ENCODE measurements around the gene TMEM143.
A peak's percentile ranks its signal among the peaks of the same experiment; 100 is the strongest.
"Not testable (repeated sequence)": the region's sequence is repeated elsewhere in the genome, so short reads cannot be mapped to it uniquely, and the experiment has no call there.

The TMEM143 gene

DNA sequence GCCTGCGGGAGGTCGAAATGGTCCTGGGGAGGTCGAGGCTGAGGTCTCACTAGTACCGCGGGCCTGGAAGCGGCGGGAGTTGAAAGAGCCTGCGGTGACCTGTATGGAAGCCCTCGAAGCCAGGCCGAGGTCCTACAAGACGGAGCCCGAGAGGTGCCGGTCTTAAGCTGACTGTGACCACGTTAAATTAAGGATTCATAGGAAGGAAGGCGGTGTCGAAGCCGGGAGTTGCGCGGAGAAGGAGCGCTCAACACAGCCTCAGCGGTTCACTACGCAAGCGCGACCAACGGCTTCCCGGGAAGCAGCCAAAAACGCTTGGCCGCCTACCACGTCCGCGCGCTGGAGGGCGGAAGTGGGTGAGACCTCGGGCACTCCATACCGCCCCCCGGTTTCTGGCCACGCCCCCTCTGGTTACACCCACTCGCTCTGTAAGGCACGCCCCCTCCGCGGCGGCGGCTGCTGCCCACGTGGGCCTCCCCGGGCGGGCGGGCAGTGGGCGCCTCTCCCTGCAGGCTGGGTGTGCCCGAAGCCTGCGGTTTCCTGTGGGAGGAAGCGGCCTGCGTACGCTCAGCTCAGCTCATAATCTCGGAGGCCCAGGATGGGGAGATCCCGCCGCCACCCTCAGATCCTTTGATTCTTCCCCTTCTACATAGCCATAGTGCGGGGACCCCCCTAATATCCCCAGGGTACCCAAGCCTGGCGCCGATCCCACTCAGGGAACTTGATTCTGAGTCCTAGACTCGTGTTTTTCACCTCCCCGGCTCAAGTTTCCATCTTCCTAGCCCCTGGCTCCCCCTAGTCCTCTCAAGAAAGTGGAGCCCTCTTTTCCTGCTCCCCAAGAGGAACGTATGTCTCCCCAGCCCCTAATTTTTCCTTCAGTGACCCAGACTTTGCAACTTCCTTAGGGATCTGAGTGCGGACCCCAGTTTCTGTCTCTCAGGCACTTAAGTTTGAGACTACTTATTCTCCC, 41.8 kb downstream of the TMEM143 start:
- DNase-seq, result peak; percentile 97

DNA sequence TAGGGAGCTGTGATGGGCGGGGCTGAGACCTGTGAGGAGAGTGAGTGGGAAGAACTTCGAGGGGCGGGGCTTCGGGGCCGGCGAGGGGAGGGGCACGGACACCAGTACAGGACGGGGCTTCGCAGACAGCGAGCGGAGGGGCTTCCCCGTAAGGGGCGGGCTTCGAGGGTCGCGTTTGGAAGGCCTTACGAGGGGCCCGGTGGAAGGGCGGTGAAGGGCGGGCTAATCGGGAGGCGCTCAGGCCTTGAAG, 42.4 kb downstream of the TMEM143 start:
- DNase-seq, result peak; percentile 68

DNA sequence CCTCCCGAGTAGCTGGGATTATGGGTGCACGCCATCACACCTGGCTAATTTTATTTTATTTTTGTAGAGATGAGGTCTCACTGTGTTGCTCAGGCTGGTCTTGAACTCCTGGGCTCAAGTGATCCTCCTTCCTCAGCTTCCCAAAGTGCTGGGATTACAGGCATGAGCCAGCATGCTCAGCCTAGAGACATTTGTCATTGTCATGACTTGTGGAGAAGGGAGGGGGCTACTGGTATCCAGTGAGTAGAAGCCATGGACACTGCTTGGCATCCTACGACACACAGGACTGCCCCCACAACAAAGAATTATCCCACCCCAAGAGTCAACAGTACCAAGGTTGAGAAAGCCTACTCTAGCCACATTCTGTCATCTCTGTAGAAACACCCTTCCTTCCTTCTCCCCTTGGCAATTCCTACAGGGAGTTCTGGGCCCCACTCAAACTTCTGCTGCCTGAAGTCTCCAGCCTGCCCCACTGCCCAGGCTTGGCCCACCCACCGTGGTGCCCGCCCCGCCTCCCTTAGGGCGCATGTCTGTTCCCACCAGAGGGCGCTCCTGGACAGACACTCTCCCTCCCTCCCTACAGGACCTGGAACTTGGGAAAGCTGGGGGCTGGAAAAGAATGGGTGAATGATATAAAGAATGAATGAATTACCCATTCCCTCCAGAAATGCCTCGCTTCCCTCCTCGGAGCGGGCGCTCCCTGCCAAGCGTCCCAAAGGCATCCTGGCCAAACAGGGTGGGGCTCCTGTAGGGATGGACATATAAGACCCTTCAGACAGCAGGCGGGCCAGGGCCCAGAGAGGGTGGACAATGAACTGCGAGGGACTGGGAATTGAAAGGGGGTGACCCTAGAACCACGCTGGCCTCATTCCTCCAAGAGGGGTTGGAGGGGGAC, 43.8 kb downstream of the TMEM143 start:
- DNase-seq, result peak; percentile 67

DNA sequence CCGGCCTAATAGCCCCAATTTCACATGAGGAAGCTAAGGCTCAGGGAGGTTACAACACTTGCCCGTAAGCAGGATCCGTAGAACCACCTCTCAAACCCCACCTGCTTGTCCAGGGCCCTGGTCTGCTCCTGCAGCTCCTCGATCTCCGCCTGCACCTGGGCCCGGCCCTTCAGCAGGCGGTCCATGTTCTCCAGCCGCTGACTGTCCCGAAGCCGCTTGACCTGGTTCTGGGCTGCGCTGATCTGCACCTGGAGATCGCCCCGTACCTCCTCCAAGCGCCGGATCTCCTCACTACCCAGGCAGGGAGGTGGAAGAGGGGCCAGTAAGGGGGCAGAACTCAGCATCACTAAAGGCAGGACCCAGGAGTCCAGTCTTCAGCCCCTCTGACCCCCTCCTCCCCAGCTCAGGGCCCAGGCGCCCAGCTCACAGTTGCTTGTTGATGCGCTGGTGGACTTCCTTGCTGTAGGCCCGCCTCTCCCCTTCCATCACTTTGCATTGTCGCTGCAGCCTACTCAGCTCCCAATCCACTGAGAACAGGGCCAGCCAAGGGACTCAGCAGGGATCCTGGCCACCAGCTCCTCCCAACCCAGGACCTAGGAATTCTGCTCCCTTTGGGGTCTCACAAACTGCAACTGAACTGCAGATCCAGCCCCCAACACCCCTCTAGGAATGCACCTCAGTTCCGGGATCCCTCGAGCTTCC, 45.3 kb downstream of the TMEM143 start:
- no peak for DNase-seq

DNA sequence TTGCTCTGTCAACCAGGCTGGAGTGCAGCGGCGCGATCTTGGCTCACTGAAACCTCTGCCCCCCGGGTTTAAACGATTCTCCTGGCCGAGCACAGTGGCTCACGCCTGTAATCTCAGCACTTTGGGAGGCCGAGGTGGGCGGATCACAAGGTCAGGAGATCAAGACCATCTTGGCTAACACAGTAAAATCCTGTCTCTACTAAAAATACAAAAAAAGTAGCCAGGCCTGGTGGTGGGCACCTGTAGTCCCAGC, 46.1 kb downstream of the TMEM143 start:
- not testable (repeated sequence) for DNase-seq

DNA sequence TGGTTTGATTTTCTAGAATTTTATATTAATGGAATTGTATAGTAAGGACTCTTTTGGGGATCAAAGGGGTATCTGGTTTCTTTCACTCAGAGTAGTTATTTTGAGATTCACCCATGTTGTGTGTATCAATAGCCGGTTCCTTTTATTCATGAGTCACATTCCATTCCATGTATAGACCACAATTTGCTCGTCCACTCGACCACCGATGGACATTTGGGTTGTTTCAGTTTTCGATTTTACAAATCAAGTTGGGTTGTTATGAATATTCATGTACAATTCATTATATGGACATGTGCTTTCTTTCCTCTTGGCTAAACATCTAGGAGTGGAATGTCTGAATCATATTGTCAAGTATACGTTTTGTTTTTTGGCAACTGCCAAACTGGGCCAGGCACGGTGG, 48.0 kb downstream of the TMEM143 start:
- DNase-seq, result no peak

DNA sequence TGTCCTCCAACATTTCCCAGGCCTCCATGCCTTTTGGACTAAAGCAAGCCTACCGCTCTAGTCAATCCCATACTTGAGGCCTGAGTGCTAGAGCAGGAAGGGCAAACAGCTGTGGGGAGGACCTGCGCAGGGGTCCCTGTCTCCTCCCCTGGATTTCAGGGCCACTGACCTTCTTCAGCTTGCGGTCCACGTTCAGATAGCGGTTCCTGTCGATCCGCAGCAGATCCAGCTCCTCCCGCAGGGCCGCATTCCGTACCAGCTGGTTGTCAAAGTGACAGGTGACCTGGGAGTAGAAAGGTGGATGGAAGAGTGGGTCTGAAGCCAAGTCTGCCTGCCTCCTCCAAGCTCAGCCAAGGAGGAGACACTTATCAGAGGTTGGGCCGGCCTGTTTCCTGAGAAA, 52.4 kb downstream of the TMEM143 start:
- DNase-seq, result no peak

DNA sequence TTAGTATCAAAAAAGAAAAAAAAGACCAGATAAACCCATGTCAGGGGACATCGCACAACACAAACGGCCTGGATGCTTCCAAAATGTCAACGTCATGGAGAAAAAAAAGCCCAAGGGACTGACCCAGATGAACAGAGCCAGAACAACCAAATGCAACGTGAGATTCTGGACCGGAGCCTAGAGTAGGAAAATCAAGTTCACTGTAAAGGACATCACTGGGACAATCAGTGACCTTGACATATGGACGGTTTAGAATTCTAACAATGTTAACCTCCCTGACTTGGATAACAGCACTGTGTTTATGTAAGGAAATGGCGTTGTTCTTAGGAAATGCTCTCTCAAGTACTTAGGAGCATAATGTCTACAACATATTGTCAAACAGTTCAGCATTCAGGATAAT, 53.5 kb downstream of the TMEM143 start:
- no peak for DNase-seq

DNA sequence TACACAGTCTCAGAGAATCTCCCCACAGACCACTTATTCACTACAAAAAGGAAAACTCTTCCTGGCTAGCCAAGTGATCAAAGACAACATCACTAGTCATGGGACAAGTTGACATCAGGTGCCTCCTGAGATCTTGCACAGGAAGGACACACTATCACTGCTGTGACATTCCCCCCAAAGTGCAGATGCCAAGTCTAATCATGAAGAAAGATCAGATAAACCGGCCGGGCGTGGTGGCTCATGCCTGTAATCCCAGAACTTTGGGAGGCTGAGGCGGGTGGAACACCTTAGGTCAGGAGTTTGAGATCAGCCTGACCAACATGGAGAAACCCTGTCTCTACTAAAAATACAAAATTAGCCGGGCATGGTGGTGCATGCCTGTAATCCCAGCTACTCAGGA, 54.0 kb downstream of the TMEM143 start:
- DNase-seq, result not testable (repeated sequence)

DNA sequence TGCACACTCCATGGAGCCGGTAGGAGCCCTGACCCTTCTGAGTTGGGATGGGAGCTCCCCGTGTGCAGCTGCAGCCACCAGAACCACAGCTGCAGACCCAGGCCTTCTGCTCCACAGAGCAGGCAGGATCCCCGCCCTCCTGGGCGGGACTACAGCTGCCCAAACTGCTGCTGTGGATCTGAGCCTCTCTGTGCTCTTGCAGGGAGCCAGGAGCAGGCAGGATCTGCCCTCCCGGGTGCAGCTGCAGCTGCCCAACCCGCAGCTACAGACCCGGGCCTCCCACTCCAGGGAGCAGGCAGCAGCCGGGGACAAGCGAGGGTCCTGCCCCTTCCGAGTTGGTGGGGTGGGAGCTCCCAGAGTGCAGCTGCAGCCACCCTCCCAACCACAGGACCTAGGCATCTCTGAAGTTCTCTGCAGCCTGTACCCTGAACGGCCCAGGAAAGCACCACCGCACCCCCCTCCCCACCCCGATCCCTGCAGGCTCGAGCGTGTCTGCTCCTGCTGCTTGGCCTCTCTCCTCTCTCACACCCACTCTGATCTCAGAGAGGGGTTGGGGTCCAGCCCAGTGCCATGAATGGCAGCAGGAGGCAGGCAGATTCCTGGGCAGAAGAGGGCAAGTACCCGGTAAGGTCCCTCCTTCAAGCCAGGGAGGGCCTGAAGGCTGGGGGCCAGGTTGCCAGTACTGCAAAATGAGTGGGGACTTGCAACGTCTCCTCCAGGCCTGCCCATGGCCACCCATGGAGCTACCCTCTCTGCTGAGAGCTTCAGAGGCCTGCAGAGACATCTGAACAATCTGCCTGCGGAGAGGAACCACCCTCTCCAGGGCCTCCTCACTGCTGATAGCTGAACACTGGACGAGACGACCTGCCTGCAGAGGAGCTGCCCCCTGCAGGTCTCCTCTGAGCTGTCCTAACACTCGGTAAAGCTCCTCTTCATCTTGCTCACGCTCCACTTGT, 54.8 kb downstream of the TMEM143 start:
- peak; percentile 20 for DNase-seq

DNA sequence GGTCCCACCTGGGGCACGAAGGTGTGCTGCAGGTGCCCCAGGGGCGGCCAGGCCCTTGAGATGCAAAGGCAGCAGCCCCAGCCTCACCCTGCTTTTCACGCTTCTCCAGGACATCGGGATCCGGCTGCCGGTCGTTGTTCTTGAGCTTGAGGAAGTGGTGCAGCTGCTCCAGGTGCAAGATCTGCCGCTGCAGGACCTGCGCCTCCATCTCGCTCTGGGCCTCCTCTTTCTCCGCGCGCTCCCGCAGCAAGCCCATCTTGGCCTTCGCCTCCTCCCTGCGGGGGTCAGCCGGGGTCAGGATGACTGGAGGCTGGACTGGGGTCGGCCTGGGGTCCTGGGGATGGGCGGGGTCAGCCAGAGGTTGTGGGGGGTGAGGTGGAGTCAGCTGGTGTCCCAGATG, 59.9 kb downstream of the TMEM143 start:
- DNase-seq, result no peak

DNA sequence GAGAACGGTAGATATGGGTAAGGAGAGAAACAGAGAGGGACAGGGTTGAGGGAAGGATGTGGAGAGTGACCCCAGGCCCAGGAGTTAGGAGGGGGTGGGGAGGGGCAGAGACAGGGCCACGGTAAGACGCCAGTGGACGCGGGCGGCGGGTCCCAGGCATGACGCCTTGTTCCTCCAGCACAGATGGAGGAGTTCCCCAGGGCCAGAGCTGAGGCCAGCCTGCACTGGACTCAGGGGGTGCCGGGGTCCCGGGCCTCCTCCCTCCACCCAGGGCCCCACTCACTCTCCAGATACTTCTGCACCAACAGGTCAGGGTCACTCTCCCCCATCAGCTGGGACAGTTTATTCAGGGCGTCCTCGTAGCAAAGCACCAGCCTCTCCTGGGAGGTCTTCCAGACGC, 60.4 kb downstream of the TMEM143 start:
- DNase-seq, result no peak

DNA sequence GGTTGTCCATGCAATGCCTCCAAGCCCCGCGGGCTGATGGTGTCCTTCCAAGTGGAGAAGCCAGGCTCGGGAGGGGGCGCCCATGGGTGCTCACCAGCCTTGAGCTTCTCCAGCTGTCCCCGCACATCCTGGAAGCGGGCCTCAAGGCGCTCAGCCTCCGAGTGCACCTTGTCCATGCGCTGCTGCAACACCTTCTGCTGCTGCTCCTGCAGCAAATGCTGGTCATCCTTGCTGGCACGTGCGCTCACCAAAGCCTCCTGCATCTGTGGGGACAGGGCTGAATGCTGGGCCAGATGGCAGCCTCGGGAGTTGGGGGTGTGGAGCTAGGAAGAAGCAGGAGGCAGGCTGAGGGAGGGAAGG, 61.2 kb downstream of the TMEM143 start:
- no peak for DNase-seq

DNA sequence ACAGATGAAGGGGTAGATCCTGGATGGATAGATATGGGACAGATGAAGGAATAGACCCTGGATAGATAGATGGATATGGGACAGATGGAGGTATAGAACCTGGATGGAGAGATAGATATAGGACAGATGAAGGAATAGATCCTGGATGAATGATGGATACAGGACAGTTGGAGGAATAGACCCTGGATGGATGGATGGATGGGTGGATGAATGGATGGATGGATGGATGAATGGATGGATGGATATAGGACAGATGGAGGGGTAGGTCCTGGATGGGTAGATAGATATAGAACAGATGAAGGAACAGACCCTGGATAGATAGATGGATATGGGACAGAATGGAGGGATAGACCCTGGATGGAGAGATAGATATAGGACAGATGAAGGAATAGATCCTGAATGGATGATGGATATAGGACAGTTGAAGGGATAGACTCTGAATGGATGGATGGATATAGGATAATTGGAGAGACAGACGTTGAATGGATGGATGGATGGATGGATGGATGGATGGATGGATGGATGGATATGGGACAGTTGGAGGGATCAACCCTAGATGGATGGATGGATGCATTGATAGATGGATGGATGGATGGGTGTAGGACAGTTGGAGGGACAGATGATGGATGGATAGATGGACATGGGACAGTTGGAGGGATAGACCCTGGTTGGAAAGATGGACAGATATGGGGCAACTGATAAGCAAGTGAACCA, 61.7 kb downstream of the TMEM143 start:
- DNase-seq, result no peak

DNA sequence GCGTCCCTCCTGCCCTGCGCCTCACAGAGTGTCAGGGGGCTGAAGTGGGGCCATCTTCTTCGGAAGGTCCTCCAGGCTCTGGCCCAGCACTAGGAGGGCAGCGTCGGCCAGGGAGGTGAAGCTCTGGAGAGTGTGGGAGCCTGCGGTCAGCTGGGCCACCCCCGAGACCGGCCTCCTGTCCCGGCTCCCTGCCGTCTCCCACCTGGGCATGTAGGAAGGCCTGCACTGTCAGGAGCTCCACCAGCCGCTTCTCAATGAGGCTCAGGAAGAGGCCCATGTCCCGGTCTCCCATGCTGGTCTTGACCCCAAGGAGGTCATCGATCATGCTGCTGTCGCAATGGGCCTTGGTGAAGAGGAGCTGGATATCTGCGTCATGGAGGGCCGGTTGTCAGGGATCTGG, 65.8 kb downstream of the TMEM143 start:
- DNase-seq, result no peak

DNA sequence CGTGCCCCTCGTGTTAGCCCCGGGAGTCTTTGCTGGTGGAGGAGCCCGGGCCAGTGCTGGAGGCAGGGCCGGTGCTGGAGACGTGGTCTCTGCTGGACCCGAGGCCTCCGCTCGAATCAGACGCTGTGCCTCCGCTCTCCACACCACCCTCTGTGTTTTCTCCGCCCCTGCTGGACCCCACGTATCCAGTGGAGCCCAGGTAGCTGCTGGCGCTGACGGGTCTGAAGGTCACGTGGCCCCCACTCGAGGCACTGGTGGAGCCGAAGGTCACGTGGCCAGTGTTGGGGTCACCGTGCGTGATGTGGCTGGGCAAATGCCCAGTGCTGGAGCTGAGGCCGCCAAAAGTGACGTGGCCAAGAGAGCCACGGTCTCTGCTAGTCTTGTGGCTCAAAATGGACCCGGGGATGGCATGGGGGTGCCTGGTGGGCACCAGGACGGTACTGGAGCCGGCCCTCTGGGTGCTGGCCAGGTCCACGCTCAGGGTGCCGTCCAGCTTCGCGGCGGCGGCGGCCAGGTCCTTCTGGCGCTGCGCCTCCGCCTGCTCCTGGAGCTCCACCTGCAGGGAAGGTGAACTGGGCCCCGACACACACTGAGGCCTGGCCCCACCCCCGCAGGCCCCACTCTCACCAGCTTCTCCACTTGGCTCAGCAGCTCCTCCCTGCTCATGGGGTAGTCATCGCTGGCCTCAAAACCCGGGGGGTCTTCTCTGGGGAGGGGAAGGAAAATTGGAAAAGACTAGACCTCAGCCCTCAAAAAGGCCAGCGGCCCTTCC, 66.6 kb downstream of the TMEM143 start:
- DNase-seq, result no peak

DNA sequence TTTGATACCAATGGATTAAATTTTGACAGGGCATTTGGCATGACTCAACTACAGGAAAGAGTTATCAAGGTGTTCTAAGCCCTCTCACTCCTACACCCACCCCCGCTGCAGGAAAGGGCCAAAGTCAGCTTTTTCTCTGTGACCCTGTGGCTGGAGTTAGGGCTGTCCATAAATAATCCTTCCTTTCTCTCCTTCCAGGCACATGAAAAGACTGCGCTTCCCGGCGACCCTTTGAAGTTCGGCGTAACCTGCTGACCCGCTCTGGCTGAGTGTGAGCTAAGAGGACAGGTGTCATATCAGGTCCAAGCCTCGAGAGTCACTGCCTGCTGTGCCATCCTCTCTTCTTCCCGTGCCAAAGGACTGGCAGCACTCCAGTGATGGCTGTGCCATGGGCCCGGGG, 68.3 kb downstream of the TMEM143 start:
- no peak for DNase-seq

DNA sequence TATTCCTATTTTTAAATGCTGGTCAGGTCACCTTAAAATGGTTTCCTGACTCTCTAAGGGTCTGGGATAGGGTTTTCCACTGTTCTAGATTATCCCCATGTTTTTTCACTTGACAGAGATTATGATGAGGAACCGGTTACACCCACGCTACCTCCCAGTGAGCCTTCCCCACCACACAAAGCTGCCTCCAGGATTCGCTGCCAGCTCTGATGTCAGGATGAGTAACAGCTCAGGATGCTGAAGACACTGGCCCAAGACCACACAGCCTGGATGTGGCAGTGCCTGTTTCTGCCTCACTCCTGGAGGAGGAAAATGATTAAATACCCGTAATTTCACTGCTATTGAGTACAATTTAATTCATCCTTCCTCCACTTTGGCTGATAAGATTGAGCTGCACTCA, 70.9 kb downstream of the TMEM143 start:
- no peak for DNase-seq

DNA sequence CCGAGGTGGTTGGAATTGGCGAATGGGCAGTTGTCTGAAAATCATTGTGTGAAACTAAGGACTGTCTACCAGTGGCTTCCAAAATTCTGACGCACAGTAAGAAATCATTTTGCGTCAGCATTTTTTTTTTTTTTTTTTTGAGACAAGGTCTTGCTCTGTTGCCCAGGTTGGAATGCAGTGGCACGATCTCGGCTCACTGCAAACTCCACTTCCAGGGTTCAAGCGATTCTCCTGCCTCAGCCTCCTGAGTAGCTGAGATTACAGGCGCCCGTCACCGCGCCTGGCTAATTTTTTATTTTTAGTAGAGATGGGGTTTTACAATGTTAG, 72.3 kb downstream of the TMEM143 start:
- not testable (repeated sequence) for DNase-seq

DNA sequence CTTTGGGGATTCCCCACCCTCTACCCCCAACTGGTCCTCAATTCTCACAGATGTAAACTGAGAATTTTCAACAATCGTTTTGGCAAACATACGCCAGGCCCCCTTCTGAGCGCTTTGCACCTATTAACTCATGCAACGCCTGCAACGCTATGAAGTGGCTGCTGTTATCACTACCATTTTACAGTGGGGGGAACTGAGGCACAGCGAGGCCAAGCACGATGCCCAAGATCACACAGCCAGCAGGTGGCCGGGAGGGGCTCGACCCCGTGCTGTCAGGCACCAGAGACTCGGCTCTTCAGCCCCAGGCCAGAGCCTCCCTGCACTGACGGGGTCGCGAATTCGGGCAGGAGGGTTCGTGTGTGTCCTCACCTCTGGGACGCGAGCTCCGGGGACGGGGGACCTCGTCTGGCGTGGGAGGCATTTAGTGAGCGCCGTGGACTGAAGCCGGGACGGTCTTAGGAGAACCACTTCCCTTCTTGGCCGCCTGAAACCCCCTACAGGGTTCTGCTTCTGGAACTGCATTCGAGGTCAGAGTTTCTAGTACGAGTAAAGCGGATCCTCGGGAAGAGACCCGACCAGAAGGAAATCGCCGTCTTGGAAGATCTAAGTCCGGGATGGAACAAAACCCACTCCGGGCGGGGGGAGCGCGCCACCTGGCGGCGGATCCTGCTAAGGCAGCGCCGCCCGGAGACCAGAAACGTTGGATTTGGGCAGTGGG, 72.8 kb downstream of the TMEM143 start:
- DNase-seq, result peak; percentile 75

DNA sequence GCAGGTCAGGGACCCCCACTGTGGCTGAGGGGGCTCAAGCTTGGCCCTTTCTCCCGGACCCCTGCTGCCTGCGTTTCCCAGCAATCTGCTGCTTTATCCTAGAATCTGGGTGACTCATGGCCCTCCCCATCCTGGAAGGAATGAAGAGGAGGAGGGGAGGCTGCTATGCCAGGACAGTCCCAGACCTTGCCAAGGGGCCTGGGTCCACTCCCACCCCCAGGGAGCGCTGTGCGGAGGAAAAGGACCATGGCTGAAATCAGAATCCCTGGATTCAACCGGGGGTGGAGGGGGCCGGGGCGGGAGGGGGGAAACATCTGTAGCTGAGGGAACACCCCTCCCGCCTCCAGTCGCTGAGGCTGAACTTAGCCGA, 73.4 kb downstream of the TMEM143 start:
- DNase-seq, result no peak

Data from midbrain (tissue), 1 donor.